ENCODE results near the gene PPP1R13L.
A peak's percentile ranks its signal among the peaks of the same experiment; 100 is the strongest.
"Not testable (repeated sequence)": the region's sequence is repeated elsewhere in the genome, so short reads cannot be mapped to it uniquely, and the experiment has no call there.

The PPP1R13L gene

DNA sequence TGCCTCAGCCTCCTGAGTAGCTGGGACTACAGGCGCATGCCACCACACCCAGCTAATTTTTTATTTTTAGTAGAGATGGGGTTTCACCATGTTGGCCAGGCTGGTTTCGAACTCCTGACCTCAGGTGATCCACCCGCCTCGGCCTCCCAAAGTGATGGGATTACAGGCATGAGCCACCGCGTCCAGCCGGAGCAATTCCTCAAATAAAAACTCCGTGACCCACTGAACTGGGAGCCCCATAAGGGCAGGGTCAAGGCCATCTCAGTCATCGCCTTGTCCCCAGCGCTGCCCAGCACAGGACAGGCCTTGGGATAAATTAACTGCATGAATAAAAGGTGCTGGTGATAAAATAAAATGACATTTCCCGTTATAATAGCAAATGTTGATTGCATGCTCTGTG lies 25.0 kb upstream of the PPP1R13L start:
- not testable (repeated sequence) for DNase-seq (ENCODE audit: low spot score)

DNA sequence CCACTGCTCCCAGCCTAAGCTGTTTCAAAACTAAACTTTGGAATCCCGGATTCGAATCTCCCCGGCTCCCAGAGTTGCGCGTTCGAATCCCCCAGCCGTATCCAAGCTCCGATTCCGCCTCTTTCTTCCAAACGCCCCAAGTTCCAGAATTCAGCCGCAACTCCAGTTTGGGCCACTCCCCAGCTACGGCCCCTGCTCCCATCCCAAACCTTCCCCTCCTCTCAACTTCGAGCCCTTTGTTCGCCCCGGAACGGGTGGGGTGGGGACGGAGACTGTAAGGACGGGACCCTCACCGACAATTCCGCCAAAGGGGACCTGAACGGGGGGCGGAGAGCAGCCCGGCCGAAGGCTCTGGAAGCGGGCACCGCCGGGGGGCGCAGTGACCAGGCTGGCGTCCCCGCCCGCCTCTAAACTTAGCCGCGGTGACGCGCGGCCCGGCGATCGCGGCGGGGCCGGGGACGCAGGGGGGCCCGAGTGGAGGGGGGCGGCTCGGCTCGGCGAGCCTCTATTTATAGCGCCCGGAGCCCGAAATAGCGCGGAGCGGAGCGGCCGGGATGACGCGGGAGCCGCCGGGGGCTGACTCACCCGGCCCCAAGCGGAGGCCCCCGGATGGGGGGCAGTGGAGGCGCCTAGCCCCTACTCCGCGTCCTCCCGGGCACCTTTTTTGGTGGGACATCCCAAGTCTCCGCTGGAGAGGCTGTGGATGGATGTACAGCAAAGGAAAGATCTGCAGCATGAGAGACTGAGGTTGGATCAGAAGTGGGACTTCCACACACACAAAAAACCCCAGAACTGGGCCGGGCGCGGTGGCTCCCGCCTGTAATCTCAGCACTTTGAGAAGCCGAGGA lies 23.7 kb upstream of the PPP1R13L start:
- peak; percentile 11 for DNase-seq (ENCODE audit: low spot score)

DNA sequence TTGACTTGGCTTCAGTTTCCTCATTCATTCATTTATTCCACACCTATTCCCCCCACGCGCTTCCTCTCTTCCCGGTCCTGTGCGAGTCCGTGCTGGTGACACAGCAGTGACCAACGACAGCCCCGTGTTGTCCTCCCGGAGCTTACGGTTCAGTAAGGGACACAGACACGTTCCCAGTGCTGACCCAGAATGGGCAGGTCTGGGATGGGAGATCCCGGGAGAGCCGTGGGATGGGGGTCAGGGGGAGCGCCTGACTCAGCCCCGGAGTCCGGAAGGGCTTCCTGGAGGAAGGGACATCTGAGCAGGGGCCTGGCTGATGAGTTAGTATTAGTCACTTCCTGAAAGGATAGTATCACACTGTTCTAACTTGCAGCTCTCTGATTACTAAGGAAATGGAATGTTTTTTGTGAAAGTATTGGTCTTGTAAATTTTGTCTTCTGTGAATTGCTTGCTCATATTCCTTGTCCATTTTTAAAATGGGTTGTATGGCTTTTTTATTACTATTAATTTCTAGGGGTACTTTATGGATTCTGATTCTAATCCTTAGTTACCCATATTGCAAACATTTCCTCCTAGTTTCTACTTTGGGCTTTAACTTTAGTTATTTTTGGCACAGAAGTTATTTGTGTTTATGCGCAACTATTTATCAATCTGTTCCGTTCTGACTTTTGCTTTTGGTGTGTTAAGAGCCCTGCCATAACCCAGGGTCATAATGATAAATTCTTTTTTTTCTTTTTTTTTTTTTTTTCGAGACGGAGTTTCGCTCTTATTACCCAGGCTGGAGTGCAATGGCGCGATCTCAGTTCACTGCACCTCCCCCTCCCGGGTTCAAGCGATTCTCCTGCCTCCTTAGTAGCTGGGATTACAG lies 19.6 kb upstream of the PPP1R13L start:
- DNase-seq (ENCODE audit: low spot score): no peak

DNA sequence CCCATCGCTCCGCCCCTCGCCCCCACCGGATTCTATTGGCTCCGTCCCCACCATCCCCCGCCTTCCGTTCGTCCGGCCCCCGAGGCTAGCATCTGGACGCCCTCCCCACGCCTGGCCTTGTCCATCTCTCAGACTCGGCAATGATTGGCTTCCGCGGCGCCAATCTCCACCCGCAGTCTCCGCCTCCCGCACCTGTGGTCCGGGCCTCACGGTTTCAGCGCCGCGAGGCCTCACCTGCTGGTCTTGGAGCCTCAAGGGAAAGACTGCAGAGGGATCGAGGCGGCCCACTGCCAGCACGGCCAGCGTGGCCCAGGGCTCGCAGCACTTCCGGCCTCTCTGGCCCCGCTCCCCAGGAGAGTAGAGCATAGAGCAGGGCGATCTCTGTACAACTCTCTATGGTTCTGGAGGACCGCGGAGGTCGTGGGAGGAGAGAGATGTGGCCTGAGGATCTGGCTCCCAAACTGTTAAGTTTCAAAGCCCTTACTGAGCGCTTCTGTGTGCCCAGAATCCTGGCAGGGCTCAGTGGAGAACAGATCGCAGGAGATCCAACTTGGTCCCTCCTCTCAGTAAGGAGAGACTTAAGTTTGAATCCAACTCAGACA lies 18.8 kb upstream of the PPP1R13L start, which contains the start of gene ERCC1:
Gene ERCC1, minus strand, starts transcription at position 329 of the 602 bp plus-strand sequence. CDS start 543 bp downstream, outside the sequence.
- peak; percentile 95 for DNase-seq (ENCODE audit: low spot score)

DNA sequence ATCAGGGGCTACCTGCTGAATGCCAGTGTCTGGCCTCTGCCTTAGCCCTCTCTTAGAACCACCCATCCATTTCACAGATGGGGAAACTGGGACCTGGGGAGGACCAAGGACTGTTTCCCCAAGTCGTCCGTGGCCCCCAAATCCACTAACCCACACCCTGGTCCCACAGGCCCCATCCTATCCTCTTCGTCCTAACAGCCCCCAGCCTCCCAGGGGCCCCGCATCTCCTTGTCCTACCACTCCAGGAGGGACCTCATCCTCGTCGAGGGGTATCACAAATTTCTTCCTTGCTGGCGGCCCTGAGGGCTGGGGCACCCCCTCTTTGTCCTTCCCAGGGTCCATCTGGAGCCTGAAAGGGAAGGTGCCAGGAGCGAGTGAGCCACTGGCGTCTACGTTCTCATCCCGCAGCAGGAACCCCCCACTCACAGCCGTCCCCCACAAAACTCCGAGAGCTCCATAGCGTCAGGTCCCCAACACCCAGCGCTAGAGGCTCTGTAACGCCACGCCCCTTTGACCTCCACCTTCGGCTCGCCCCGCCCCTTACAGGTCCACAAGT lies 18.2 kb upstream of the PPP1R13L start:
- DNase-seq (ENCODE audit: low spot score): peak; percentile 1

DNA sequence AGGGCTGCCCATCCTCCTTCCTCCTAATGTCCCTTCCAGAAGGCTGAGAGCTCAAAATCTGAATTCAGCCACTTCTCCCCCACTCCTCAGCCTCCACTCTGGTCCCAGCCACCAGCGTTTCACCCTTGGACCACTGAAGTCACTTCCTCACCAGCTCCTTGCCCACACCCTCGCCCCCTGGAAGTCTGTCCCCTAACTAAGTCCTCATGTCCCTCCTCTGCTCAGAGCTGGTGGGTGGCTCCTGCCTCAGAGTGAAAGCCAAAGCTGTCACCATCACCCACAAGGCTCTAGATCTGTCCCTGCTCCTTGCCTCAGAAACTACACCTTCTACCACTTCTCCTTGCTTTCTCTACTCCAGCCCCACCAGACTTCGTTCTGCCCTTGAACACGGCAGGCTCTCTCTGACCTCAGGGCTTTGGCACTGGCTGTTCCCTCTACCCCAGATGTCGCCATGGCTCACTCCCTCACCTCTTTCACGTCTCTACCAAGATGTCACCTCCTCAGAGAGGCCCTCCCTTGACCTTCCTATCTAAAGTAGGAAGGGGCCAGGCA lies 17.2 kb upstream of the PPP1R13L start:
- no peak for DNase-seq (ENCODE audit: low spot score)

DNA sequence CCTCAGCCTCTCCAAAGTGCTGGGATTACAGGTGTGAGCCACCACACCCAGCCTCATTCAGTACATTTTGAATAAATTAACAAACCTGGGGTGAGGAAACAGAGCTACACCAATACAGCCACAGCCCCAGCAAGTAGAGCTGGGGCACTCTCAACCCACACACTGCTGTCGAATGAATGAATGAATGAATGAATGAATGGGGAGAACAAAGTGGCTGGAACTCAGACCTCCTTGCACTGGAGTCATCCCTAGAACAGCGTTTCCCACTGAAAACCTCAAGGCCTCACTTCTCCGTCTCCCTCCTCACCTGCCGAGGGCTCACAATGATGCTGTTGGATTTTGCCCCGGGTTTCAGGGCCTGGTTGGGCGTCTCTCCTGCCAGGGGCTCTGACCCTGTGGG lies 16.0 kb upstream of the PPP1R13L start:
- no peak for DNase-seq (ENCODE audit: low spot score)

DNA sequence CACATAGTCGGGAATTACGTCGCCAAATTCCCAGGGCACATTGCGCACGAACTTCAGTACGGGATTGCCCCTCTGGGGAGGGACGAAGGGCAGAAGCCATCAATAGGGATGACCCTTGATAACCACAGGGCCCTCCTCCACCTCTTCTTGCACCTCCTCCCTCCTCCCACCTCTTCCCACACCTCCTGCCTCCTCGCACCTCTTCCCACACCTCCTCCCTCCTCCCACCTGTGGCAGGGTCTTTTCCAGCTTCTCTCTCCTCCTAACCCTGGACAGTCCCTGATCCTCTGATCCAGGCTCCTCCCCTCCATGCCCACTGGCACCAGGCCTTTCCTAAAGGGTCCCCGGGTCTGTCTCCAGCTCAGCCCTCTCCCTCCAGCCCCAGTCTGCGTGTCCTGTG lies 15.5 kb upstream of the PPP1R13L start:
- DNase-seq (ENCODE audit: low spot score): no peak

DNA sequence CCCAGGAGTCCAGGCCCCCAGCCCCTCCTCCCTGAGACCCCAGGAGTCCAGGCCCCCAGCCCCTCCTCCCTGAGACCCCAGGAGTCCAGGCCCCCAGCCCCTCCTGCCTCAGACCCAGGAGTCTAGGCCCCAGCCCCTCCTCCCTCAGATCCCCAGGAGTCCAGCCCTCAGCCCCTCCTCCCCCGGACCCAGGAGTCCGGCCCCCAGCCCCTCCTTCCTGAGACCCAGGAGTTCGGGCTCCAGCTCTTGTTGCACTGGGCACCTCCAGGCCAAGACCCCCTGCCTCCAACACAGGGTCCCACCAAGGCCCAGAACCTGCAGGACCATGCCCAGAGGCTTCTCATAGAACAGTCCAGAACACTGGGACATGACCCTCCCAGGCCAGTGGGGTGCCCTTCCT lies 15.0 kb upstream of the PPP1R13L start:
- peak; percentile 2 for DNase-seq (ENCODE audit: low spot score)

DNA sequence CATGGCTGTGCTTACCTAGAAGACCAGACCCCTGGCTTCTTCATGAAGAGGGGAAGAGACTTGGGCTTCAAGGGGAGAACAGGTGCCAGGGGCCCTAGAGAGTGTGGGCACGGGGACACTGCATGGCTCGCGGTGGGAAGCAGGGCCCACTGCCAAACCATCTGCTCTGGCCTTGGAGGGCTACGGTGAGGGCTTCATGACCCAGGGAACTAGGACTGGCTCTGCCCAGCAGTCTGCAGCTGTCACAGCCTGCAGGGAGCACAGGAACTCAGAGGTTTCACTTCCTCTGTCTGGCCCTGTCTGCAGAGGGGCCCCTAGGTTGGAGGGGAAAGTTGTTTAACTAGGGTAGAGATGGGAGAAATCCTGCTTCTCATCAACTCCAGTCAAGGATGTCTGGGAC lies 14.5 kb upstream of the PPP1R13L start:
- peak; percentile 86 for DNase-seq (ENCODE audit: low spot score)

DNA sequence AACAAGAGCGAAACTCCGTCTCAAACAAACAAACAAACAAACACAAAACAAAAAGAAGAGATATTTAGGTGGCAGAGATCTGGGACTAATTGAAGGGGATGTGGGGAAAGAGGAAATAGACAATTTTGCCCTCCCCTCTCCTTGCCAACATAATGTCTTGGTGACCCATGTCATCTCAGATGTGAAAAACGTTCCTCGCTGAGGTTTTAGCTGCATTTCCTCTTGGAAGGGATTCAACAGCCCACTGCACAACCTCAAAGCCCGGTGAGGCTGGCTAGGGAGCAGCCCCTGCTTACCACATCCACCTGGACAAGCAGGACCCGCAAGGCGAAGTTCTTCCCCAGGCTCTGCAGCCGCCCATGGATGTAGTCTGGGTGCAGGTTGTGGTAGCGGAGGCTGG lies 13.9 kb upstream of the PPP1R13L start:
- DNase-seq (ENCODE audit: low spot score): no peak

DNA sequence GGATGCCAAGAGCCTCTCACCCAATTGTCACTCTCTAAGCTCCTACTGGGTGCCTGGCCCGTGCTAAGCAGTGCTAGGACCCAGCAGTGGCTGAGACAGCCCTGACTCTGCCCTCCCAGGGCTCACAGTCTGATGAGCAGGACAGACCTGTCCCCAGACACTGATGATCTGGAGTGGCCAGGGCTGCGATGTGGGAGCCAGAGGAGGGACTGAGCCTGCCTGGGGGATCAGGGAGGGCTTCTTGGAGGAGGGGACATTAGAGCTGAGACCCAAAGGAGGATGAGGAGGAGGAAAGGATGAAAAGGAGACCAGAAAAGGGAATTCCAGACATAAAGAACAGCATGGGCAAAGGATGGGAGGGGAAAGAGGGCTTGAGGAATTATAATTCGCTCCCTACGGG lies 12.3 kb upstream of the PPP1R13L start:
- no peak for DNase-seq (ENCODE audit: low spot score)

DNA sequence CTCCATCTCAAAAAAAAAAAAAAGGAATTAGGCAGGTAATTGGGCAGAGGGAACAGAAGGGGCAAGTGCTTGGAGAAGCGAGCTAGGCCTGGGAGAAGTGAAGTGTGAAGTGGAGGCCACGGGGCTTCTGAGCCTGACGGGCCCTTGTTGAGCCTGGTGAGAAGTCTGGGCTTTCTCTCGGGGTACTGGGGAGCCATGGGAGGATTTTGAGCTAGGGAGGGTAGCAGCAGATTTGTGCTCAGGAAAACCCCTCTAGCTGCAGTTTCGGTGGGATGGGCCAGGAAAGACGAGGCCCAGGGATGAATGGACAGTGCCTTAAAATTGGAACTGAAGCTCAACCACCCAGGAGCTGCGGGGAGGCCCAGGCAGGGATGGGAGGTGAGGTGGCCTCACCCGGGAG lies 9.6 kb upstream of the PPP1R13L start:
- no peak for DNase-seq (ENCODE audit: low spot score)

DNA sequence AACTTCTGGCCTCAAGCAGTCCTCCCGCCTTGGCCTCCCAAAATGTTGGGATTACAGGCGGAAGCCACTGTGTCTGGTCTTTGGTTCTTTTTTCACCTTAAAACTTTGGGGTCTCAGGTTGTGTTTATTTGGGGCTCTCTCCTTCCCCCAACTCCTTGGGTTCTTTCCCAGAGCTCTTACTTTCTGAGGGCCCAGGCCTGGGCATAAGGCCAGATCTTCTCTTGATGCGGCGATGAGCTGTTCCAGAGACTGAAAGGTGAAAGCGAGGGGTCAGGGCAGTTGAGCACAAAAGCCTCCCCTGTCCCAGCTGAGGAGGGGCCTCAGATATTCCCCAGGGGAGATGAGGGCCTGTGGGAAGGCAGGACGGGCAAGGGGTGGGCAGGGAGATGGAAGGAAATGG lies 8.6 kb upstream of the PPP1R13L start:
- no peak for DNase-seq (ENCODE audit: low spot score)

DNA sequence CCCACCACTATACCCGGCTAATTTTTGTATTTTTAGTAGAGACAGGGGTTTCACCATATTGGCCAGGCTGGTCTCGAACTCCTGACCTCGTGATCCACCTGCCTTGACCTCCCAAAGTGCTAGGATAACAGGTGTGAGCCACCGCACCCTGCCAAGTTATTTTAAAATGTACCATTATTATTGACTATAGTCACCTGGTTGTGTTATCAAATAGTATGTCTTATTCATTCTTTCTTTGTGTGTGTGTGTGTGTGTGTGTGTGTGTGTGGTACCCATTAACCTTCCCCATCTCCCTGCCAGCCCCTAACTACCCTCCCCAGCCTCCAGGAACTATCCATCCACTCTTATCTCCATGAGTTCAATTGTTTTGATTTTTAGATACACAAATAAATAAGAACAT lies 5.5 kb upstream of the PPP1R13L start:
- not testable (repeated sequence) for DNase-seq (ENCODE audit: low spot score)

DNA sequence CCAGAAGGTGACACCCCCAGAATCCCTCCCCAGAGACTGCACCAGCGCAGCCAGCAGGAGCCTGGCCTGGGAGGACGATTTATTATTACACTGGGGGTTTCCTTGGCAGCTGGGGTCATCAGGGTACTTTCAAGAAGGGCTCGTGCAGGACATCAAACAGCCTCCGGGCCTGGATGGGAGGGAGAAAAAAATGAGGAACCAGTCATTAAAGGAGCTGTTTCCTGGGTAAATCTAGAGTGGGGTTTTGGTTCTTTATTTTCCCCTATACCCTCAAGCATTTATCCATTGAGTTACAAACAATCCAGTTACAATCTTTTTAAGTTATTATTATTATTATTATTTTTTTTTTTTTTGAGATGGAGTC lies 4.7 kb upstream of the PPP1R13L start:
- no peak for DNase-seq (ENCODE audit: low spot score)

DNA sequence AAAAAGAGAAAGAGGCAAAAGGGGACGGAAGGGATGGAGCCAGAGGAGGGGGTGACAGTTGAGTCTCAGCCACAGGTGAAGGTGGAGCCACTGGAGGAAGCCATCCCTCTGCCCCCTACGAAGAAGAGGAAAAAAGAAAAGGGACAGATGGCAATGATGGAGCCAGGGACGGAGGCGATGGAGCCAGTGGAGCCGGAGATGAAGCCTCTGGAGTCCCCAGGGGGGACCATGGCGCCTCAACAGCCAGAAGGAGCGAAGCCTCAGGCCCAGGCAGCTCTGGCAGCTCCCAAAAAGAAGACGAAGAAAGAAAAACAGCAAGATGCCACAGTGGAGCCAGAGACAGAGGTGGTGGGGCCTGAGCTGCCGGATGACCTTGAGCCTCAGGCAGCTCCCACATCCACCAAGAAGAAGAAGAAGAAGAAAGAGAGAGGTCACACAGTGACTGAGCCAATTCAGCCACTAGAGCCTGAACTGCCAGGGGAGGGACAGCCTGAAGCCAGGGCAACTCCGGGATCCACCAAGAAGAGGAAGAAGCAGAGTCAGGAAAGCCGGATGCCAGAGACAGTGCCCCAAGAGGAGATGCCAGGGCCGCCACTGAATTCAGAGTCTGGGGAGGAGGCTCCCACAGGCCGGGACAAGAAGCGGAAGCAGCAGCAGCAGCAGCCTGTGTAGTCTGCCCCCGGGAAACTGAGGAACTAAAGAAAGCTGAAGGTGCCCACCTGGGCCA lies 4.1 kb upstream of the PPP1R13L start:
- DNase-seq (ENCODE audit: low spot score): no peak

DNA sequence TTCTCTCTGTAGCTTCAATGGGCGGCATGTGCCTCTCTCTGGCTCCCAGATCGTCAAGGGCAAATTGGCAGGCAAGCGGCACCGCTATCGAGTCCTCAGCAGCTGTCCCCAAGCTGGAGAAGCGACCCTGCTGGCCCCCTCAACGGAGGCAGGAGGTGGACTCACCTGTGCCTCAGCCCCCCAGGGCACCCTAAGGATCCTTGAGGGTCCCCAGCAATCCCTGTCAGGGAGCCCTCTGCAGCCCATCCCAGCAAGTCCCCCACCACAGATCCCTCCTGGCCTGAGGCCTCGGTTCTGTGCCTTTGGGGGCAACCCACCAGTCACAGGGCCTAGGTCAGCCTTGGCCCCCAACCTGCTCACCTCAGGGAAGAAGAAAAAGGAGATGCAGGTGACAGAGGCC lies 3.3 kb upstream of the PPP1R13L start:
- no peak for DNase-seq (ENCODE audit: low spot score)

DNA sequence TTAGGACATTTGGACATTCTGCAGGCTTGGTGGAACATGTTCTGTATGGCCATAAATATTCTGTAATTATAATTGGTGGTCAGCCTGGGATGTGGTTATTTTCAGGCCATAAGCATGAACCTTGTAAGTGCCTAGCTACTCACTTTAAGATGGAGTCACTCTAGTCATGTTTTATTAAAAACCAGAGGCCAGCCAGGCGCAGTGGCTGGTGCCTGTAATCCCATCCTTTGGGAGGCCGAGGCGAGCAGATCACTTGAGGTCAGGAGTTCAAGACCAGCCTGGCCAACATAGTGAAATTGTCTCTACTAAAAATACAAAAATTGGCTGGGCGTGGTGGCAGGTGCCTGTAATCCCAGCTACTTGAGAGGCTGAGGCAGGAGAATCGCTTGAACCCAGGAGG lies 2.7 kb upstream of the PPP1R13L start:
- not testable (repeated sequence) for DNase-seq (ENCODE audit: low spot score)

DNA sequence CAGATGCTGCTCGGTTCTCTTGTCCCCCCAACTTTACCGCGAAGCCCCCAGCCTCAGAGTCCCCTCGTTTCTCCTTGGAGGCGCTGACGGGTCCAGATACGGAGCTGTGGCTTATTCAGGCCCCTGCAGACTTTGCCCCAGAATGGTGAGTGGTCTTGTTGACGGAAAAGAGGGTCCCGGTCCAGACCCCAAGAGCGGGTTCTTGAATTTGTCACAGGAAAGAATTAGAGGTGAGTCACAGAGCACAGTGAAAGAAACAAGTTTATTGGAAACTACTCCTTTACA lies 2.2 kb upstream of the PPP1R13L start:
- no peak for DNase-seq (ENCODE audit: low spot score)

DNA sequence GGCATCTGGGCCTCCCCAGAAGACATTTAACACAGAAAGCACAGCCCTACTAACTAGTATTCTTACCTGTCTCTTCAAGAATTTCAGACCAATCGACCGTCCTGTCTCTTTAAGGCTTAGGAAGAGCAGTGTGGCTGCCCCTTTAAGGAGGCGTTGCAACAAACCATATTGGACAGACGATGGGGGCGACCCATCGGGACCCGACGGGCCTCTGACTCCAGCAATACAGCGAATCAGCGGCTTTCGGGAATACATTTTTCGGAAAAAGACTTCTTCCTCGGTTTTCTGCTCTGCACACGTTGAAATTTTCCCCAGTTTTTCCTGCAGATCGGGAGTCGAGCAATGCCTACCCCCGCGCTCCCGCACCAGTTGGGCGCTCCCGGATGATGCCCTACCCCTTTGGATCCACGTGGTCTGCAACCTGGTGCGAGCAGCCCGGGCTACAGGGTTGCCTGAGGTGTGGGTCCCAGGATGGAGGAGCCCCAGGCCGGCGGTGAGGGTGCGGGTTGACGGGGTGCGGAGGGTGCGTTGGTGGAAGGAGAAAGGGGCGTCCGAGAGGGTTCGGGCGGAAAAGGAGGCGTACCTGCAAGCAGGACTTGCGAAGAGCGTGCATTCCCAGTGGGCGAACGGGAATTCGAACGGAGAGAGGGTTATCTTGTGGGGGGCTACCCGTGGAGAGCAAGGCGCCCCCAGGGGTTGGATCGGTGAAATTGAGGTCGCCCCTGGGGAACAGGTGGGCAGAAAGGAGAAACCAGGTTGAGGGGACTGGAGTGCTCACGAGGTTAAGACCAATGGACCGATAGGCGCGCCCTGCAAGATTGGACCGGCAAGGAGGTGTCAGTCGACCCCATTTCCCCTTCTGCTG lies 1.6 kb upstream of the PPP1R13L start, which contains the start of gene POLR1G:
Gene POLR1G, plus strand, starts transcription at position 419 of the 865 bp plus-strand sequence. Its CDS starts 53 bp downstream, at position 472.
- DNase-seq (ENCODE audit: low spot score): peak; percentile 90
